ENCODE data around the gene H6PD. TPM values are rescaled to one million over a fixed set of nuclear protein-coding genes. Genes with fewer than 3 reads are reported as not detected.

H6PD gene, protein sequence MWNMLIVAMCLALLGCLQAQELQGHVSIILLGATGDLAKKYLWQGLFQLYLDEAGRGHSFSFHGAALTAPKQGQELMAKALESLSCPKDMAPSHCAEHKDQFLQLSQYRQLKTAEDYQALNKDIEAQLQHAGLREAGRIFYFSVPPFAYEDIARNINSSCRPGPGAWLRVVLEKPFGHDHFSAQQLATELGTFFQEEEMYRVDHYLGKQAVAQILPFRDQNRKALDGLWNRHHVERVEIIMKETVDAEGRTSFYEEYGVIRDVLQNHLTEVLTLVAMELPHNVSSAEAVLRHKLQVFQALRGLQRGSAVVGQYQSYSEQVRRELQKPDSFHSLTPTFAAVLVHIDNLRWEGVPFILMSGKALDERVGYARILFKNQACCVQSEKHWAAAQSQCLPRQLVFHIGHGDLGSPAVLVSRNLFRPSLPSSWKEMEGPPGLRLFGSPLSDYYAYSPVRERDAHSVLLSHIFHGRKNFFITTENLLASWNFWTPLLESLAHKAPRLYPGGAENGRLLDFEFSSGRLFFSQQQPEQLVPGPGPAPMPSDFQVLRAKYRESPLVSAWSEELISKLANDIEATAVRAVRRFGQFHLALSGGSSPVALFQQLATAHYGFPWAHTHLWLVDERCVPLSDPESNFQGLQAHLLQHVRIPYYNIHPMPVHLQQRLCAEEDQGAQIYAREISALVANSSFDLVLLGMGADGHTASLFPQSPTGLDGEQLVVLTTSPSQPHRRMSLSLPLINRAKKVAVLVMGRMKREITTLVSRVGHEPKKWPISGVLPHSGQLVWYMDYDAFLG
- total RNA-seq, result 21.3 and 32.1 TPM in 2 replicates

DNA sequence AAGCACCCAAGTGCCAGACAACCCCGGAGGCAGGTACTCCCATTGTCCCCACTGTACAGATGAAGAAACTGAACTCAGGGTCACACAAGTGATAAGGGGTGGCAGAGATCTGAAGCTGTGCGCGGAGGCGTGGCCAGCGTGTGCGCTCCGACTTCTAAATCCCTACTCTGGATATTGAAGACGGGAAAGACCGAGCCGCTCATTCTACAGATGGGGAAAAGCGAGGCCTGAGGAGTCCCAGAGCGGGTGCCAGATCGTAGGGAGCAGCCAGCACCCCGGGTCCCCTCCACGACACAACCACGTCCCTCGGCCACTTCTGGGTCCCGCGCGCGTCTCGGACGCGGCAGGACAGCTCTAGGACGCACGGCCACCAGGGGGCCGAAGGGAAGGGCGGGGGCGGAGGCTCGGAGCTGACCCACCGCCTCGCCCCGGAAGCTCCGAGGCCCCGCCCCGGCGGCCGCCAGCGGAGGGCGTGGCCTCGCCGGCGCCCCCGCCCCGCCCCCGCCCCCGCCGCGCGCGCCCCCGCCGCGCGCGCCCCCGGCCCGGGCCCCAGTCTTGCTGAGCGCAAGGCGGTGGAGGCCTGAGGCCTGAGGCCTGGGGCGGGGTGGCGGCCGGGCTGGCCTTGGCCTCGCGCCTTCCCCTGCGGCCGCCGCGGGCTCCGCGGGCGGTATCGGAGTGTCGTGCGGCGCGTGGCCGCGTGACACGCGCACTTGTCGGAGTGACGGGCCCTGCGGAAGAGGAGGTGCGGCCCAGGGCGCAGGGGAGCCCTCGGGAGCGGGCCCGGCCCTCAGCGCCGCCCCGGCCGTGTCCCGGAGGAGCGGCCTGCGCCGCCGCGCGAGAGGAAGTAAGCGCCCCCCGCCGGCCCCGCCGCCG is at the start of gene H6PD:
TSS of gene H6PD (plus strand) at position 552 of the 873 bp plus-strand sequence. CDS start 10,161 bp downstream, outside the sequence.
- DNase-seq, result peak; percentile 86

DNA sequence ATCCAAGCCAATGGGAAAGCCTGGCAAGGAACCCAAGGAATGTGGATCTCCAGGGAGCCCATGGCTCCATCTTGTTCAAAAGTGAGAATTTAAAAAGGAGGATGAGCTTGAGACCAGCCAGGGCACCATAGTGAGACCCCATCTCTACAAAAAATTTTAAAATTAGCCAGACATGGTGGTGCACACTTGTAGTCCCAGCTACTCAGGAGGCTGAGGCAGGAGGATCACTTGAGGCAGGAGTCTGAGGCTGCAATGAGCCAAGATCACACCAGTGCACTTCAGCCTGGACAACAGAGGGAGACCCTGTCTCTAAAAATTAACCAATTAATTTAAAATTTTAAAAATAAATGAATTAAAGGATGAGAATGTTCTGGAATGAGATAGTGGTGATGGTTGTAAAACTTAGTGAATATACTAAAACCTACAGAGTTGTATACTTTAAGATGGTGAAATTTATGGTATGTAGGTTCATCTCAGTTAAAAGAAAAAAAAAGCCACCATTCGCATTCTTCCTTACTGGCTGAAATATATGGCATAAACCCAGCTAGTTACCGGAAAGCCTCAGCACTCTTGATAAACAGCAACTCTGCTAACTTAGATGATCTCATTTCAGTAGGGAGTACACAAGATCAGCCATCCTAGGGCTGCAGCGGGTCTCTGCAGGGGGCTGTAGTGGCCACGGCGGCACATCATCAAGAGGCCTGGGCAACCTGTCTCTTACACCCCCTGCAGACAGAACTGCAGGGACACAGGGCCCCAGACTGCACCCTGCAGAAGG is 48.3 kb upstream of the H6PD start:
- DNase-seq, result no peak

DNA sequence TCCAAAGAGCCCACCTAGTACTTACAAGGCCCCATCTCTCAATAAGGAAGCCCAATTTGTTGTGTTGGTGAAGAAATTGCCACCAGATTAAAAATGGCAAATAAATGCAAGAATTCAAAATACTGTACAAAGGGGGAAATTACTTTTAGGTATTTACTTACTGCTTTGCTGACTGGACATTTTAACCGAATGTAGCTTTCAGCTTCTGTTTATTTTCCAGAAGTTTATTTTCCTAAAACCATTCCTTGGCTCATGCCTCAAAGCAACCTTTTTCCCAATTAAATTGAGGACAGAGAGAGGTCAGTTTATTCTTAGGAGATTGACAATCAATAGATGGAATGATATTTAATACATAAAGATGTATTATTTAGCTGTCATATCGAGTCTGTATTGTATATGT is 47.6 kb upstream of the H6PD start:
- DNase-seq, result no peak

DNA sequence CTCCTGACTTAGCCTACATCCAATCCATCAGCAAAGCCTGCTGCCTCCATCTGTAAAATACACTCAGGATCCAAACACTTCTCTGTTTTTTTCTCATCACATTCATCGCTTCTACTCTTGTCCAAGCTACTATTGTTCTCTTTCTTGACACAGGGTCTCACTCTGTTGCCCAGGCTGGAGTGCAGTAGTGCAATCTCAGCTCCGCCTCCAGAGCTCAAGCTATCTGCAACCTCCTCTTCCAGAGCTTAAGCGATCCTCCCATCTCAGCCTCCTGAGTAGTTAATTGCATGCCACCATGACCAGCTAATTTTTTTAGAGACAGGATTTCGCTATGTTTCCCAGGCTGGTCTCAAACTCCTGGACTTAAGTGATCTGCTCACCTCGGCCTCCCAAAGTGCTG is 44.3 kb upstream of the H6PD start:
- no peak for DNase-seq

DNA sequence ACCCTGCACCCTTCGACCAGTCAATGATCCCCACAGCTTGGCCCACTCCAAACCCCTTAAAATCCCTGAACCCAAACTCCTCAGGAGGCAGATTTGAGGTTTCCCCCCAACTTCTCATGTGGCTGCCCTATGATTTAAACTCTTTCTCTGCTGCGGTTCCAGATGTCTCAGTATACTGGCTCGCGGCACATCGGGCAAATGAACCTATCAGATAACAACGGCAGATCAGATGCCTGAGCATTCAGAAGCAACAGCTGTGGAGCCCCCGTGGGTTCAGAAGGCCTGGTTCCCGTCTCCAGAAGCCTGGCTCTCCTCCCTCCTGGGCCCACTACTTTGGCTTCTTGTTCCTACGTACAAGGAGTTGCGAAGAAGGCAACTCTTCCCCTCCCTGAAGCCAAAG is 43.3 kb upstream of the H6PD start:
- no peak for DNase-seq

DNA sequence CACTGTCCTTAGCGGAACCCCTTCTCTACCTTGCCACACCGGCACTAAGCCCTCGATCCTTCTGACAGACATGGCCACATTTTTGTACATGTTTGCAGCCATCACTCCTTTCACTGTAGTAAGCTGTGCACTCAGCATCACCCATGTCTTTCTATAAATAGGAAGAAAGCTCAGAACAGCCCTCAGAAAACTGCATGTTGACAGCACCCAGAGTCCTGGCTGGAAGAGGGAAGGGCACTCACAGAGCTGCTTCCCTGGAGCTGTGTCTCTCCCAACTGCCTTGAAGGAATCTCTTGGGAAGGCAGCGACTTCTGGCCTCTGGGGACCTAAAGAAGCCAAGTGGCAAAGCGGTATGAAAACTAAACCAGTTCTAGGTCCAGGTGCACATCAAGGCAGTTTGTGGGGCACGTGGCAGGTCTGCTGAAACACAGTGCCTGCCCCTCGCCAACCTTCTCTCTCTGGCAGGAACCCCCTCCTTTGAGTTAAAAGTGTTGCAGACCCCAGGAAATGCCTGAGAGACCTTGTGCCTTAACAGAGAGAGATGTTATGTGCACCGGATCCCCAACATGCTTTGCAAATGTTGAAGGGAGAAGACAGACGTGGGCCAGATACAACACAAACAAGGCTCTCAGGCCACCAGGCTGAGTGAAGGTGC is 41.9 kb upstream of the H6PD start:
- DNase-seq, result no peak

DNA sequence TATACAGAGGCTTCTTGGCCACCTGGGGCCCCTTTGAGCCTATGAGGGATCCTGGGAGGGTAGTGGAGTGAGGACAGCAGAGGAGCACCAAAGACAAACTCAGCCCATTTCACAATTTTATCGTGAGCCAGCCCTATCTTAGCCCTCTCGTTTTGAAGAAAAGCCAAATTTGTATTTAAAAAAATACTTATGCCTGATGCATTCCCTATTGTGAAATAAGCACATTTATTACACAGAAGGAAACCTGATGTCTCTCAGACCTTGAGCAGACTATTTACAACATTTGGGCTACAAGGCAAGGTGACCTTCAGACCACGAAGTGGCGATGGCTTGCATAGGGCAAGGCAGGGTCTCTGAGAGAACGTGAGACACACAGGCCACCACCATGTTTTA is 41.3 kb upstream of the H6PD start:
- DNase-seq, result no peak

DNA sequence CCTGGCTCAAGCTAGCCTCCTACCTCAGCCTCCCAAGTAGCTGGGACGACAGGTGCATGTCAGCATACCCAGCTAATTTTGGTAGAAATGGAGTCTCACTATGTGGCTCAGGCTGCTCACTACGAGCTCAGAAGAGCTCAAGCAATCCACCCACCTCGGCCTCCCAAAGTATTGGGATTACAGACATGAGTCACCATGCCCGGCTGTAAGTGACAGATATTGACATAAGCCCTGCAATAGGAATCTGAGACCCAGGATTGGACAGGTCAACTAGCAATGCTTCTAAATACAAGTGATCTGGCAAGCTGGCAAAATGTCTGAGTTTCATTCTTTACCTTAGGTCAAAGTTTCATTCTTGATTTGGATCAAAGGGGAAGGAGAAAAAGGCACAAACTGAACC is 40.5 kb upstream of the H6PD start:
- DNase-seq, result no peak

DNA sequence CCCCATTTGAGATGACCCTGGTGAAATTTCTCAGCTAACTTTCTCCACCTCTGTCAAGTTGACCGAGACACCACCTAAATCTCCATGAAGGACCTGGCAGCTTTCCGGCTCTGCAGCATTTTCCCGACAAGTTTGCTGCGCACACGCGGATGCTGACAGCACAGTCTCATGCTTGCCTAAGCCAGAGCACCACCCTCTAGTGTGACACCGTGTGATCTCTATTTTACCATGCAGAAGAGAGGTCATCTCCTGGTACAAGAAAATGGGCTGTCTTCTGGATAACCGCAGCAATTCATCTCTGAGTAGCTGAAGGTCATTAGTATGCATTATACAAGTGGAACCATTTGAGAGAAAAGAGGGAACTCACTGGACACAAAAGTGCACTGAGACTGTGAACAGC is 38.9 kb upstream of the H6PD start:
- DNase-seq, result no peak

DNA sequence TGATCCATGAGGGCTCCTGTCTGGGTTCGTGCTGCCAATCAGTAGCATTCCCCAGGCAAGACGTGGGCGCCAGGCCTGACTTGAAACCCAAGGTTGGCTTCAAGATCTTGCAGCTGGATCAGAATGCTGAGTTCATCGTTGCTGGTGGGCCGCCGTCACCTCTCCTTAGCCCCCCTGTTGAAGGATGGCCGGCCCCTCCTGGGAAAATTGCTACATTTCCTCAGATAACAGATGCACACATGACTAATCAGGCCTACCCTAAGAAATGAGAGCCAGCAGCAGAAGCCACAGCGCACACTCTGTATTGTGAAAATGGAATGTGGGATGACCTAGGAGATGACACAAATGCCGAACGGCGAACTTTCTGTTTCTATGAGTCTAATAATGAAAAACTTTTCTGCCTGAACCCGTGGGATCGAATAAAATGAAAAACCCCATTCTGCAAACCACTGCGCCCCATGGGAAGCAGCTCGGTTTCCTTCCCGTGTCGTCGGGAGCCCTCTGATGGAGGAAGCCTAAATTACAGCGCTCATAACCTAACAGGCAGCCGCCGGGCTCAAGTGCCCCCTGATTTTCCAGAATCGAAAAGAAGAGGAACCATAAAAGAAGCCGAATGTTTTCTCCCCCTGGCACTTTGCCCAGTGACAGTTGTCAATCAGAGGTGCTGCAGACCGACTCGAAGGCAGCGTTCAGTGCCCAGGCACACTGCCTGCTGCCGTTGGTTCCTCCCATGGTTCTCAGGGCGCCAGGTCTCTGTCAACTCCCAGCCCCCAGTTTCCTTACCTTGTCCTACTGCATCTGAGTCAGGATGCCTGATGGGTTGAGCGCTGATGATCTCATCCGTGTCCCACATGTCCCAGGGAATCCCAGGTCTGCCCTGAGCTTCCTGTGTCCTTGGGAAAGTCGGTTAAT is 38.2 kb upstream of the H6PD start:
- DNase-seq, result peak; percentile 78

DNA sequence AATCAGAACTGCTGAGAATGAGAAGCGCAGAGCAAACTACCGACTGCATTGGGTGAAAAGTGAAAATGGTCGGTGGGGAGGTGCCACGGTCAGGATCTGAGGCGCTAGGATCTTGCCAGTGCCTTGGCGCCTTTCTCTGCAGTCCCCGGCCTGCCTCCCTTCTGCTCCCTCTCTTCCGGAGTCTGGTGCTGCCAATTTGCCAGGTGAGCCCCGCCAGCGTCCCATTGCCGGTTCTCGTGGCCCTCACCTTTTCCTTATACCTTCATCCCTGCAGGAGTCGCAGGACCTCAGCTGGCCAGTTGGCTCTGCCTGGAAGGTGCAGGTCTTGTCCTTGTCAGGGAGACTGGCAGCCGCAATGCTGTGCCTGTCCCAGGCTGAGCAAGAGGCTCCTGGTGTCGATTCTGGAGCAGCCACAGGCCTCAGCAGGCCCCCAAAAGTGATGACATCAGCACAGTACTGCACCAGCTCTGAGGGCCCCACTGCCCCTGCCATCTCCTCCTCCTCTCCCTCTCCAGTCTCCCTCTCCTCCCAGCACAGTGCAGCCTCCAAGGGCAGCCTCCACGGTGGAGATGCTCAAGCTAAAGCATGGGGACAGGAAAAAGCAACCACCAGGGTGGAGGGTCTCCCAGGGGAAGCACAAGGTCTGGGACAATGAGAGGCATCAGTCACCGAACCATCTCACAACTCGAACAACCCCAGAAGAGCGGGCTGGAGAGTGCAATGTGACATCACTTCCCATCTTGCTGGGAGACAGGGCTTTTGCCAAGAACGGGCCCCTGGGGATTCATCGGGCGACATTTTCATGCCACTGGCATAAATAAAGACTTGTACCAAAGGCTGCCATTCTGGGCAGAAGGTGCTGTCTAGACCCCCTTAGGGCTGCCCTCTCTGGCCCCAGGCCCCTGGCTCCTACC is 37.1 kb upstream of the H6PD start:
- peak; percentile 31 for DNase-seq

DNA sequence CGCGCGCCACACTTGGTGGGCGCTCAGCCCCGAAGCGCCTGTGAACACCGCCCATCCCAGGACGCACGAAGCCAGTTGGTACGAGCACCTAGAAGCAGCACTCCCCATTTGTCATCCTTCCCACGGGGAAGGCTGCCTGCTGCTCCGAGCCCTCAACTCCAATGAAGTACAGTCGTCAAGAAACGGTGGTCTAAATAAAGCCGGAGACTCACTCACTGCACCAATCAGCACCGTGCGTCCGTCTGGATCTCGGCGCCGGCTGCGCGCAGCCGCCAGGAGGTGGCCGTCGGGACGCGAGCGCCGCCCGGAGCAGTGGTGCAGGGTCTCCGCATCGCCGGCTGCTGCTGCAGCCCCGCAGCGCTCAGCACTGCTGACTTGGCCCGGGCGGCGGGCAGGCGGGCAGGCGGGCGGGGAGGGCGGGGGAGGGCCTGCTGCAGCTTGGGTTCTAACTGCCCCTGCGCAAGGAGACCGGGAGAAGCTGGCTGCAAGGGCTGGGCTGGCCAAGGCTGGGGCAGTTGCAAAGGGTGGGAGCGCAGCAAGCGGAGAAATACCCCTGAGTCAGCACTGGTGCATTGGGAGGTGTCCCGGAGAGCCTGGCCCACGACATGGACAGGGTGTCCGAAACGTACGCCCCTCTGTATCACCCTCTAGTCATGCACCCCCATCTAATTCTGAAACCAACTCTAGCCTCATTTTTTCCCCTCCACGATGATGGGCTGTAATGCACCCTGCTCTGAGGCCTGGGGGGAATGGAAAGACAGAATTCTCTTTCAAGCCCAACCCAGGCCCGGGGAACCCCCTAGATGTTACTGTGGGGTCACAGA is 35.8 kb upstream of the H6PD start:
- peak; percentile 69 for DNase-seq

DNA sequence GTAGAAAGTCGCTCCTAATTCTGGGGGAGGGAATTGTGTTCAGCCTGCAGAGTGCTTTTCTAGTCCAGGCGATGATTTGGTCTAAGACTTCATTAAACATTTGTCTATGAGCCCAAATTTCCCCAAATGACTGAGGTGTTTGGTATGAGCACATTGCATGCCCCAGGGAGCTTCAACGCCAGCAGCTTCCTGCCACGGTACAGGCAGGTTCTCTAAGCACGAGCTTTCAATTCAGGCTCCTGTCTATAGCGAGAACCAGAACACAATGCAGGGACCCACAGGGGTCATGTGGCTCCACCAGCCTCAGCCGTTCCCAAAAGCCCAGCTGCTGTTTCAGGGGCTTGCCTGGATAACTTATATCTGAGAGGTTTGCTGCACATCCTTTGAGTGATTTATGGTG is 34.1 kb upstream of the H6PD start:
- DNase-seq, result no peak

DNA sequence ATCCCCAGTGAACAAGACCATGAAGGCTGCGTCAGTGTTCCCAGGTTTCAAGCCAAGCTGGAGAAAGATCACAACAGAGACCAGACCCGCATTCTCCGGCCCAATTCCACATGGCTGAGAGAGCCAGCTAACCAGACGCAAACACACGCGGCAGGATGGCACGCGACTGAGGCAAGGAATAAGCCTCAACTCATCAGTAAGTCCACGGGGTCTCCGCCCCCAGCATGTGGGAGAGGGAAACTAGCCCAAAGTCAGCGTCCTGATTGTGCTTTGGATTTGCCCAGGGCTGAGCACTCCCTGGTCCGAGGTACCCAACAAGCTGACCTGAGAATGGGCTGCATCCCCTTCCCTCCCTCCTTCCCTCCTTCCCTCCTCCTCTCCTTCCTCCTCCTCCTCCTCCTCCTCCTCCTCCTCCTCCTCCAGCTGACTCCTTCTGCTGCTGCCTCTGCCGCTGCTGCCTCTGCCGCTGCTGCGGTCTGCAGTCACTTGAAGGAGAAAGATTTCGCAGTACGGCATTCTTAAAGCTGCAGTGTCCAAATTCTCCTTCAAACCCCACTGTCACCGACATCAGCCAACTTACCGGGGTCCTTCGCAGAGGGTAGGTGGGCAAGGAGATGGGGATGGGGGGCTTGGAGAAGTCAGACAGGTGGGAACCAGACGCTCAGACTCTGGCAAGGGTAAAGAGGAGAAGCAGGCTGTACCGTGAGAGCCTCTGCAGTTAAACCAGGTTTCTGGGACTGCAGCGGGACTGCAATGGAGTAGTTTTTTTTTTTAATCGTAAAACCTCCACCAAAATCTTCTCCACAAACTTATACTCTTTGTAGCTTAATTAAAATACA is 33.0 kb upstream of the H6PD start:
- DNase-seq, result peak; percentile 38

DNA sequence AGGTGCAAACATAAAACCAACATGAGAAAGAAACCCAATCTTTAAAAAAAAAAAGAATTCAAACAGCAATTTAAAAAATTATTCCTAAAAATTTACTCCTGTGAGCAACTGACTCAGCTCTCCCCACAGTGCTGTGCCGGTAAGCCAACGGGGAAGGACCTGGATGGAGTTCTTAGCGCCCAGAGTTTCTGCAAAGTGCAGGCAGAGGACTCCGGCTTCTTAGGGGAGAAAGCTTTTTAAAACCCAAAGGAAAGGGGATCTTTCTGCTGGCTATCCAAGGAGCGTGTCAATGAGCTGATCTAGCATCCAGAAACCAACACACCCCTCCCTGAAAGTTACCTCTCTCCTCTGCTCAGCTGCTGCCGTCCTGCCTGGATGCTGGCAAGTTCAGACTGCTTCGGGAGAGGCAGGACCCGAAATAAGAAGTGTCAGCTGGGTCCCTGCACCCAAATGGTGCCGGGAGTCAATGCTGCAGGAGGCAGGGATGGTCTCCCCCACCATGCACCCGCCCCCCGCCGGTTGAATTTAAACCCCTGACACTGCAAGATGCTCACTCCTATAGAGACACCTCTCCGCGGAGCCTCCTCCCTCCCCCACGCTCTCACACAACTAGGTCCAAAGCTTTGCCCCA is 32.2 kb upstream of the H6PD start:
- DNase-seq, result no peak

DNA sequence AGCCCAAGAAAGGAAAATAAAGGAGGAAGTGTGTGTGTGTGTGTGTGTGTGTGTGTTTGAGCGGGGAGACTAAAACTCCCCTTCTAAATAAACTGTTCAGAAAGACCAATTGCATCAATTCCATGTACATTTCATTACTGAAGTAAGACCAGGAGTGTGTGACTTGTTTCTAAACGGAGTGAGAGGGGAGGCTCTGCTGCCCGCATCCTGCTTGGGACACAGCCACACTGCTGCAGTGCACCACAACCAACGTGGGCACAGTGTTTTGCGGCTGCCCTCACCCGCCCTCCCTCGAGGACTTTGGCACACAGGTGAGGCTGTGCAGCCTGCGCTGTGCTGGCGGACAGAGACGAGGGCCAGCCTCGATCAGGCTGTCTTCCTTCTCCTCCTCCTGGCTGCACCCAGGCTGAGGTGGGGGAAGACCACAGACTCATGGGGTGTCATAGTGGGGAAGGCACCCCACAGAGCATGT is 31.0 kb upstream of the H6PD start:
- no peak for DNase-seq

DNA sequence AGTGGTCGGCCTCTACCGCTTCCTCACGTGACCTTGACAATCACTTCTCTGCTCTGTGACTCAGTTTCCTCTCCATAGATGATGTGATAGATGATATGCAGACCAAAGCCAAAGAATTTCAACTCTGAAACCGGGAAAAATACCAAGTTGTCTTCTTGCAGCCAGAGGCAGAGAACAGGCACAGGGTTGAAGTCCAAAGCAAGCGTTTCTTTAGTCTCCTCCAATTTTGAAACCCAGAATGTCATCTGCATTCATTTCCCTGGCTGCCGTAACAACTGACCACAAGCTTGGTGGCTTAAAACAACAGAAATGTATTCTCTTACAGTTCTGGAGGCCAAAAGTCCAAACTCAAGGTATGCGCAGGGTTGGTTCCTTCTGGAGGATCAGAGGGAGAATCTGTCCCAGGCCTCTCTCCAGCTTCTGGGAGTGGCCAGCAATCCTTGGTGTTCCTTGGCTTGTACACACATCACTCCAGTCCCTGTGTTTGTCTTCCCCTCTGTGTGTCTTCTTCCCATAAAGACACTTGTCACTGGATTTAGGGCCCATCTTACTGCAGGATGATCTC is 30.3 kb upstream of the H6PD start:
- no peak for DNase-seq
